ENCODE data around the gene PPP1R10. TPM values are rescaled to one million over a fixed set of nuclear protein-coding genes. Genes with fewer than 3 reads are reported as not detected.
A peak's percentile ranks its signal among the peaks of the same experiment; 100 is the strongest.

PPP1R10 gene
- polyA plus RNA-seq, 4 donors = 50.5 to 67.6 (median 58.4) TPM

DNA sequence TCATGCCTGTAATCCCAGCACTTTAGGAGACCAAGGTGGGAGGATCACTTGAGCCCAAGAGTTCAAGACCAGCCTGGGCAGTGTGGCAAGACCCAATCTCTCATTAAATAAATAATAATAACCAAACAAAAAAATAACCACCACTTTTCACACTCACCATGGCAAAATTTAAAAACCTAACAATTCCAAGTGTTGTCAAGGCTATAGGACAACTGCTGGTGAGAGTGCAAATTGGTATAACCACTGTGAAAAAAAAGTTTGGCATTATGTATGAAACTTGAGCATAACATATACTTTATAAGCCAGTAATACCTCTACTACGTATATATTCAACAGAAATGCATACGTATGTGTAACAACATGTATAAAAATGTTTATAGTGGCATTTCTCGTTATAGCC lies 56.1 kb downstream of the PPP1R10 start:
- no peak for DNase-seq (ENCODE audit: low read depth in 4 of 4, low spot score in 3 of 4)

DNA sequence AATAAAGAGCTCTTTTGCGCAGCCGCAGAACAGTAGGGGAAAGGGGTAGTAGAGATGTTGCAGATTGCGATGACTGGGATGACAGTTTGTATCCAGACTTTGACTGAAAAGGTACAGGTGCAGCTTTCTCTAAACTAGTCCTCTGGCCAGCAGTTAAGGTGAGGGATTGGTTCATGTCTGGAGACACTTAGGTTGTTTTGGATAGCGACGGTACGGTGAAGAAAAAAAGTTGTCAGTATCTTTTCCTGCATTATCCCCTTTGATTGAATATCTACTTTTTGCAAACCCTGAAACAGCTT lies 59.4 kb downstream of the PPP1R10 start:
- DNase-seq (ENCODE audit: low read depth in 4 of 4, low spot score in 3 of 4) = no peak

DNA sequence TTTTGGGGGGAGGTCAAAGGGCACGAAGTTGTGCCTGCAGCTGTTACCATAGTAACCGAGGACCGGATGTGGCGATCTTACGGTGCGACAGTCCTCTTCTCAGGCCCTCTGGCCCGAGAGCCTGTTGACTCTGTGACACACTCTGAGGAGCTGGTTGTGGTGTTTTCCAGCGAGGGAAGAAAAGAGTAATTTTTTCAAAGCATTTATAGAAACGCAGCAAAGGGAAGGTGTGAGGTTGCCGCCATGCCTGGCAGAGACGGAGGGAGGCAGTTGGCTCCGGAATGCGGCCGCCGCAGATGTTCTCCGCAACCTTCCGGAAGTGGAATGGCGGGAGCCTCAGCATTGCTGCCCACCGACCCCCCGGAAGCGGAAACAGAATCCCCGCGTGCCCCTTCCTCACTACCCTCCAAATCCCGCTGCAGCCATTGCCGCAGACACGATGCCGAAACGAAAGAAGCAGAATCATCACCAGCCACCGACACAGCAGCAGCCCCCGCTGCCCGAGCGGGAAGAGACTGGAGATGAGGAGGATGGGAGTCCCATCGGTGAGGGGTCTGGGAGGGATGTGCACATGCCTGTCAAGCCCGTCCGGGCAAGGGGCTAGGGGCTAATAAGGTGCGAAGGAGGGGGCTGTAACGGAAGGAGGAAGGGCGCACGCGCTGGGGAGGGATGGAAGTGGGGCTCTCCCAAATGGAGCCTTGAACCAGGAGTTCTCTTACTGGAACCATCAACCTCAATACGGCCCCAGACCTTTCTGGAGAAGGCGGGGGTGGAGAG lies 59.9 kb downstream of the PPP1R10 start, which contains the start of gene PRR3:
PRR3 (plus strand) TSS at position 390 of the 777 bp plus-strand sequence; CDS start at position 440, 50 bp downstream.
- peak; percentile 86 to 92 (median 88) for DNase-seq (ENCODE audit: low read depth in 4 of 4, low spot score in 3 of 4)

DNA sequence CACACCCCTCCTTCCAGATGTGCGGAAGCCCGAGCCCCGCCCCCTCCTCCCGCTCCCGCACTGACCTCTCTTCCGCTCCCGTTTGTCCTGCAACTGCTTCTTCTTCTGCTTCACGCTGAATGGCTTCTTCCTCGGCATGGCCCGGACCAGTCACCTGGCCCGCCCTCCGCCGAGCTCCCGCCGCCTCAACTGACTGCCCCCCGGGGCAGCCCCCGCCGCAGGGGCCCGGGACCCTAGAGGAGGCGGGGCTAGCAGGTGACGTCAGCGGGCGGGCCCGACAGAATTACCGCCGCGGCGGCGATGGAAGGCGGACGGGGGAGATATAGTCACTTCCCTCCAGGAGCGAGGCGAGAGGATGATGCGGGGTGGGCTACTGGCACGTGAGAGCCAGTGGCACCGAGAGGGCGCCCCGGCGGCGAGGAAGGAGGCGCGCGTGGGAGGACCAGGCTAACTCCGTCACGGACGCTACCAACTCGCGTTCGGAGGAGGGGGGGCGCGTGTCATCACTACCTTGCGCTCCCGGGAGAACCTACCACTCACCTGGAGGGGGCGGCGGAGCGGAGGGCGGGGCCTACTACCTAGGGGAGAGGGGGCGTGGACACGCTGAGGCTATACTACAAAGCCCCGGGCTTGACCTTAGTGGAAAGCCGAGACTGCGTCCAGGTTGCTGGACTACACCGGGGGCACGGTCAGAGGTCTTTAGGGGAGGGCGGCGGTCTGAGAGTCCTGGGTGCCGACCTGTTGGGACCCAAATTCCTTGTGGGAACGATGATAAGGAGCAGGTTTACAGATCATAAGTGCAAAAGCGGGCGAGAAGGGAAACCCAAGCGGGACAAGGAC lies 60.8 kb downstream of the PPP1R10 start, which contains the start of gene GNL1:
GNL1 (minus strand) TSS at position 424 of the 840 bp plus-strand sequence; CDS start at position 138, 286 bp downstream.
- DNase-seq (ENCODE audit: low read depth in 4 of 4, low spot score in 3 of 4) = peak; percentile 84 to 87 (median 84)

DNA sequence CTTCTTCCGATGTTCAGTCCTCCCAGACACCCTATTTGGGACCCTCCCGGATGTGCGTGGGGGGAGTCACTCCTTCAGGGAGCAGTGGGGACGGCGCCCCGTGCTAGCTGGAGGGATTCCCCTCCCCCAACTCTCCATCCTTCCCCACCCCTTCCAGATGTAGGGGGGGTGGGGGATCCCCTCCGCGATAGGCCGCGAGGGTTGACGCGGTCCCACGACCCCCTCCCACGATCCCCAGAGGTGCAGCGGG lies 61.3 kb downstream of the PPP1R10 start:
- DNase-seq (ENCODE audit: low read depth in 4 of 4, low spot score in 3 of 4) = peak in 1 of 4 donors; percentile 71

DNA sequence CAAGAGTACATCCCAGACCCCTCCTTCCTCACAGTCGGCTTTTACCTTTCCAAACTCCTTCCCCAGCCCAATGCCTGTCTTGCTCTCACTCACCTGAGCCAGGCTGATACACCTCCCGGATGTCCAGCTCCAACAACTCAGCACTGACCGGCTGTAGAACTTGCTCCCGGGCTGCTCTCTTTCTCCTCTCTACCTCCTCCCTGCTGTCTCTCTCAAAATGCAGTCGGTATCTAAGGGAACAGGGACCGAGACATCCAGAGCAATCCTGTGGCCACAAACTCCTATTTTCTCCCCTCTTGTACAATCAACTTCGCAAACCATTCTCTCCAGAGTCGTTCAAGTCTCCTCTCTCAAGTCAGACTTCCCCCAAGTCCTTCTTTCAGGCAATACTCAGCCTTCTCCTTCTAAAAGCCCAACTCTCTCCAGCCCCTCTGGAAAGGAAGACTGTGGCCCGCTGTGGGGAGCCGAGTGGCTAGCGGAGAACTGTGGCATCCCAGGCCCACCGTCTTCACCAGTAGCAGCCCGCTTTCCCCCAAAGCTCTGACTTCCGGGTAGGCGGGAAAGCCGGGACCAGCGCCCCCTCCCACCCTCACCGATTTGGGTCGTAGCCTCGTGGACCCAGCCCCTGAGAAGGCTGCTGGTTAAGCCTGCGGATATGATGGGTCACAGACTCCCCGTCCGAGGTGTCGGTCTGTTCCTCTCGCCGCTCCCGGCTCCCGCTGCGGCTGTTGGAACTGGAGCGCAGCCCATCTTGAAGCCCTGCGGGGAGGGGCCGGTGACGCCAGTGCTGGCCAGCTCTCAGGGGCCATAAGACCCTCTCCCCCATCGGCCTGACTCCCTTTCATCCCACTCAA lies 61.9 kb downstream of the PPP1R10 start:
- peak in 1 of 4 donors; percentile 50 for DNase-seq (ENCODE audit: low read depth in 4 of 4, low spot score in 3 of 4)

DNA sequence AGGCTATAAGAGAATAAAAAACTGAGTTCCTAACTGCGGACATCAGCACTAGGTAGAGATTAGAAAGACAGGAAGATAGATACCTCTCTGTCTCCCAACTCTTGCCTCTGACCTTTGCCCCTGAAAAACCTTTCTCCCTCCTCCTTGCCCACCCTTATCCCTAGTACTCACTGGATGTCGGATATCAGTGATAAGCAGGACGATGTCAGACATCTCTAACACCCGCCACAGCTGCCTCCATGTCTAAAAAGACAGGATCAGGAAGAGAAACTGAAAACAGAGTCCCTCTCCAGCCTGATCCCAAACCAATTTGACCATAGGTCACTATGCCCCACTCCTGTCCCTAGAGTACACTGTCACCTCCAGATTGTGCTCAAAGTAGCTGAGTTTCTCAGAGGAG lies 62.6 kb downstream of the PPP1R10 start:
- DNase-seq (ENCODE audit: low read depth in 4 of 4, low spot score in 3 of 4) = no peak

Other genes with a start within 250 kb of the PPP1R10 start
- gene HLA-E, start 127.7 kb downstream of the PPP1R10 start, polyA plus RNA-seq (ENCODE audit: insufficient read length in 4 of 4) = 100 to 1,000 TPM; 121 to 129 (median 122) TPM
- 100 to 1,000 TPM in 1 of 4 donors, 10 to 100 TPM in 3; 79.2 to 108 (median 85.3) TPM for gene GNL1, start 60.8 kb downstream of the PPP1R10 start, polyA plus RNA-seq (ENCODE audit: insufficient read length in 4 of 4)
- 10 to 100 TPM; 29.4 to 31.1 (median 29.9) TPM for gene PRR3, start 59.9 kb downstream of the PPP1R10 start, polyA plus RNA-seq (ENCODE audit: insufficient read length in 4 of 4)
- 10 to 100 TPM; 63.3 to 65.8 (median 64.9) TPM for gene ABCF1, start 45.8 kb downstream of the PPP1R10 start, polyA plus RNA-seq (ENCODE audit: insufficient read length in 4 of 4)
- 10 to 100 TPM; 60.6 to 69.1 (median 62.1) TPM for gene MRPS18B, start 597 bp upstream of the PPP1R10 start, polyA plus RNA-seq (ENCODE audit: insufficient read length in 4 of 4)
- 10 to 100 TPM; 34.9 to 42.2 (median 37.1) TPM for gene ATAT1, start 9.6 kb upstream of the PPP1R10 start, polyA plus RNA-seq (ENCODE audit: insufficient read length in 4 of 4)
- gene C6orf136, start 29.9 kb upstream of the PPP1R10 start, polyA plus RNA-seq (ENCODE audit: insufficient read length in 4 of 4) = 10 to 100 TPM; 18.0 to 27.5 (median 23.4) TPM
- gene DHX16, start 55.8 kb upstream of the PPP1R10 start, polyA plus RNA-seq (ENCODE audit: insufficient read length in 4 of 4) = 10 to 100 TPM; 35.9 to 44.1 (median 40.8) TPM
- 10 to 100 TPM; 39.5 to 41.7 (median 41.3) TPM for gene PPP1R18, start 69.4 kb upstream of the PPP1R10 start, polyA plus RNA-seq (ENCODE audit: insufficient read length in 4 of 4)
- 10 to 100 TPM; 37.6 to 39.7 (median 38.2) TPM for gene NRM, start 73.7 kb upstream of the PPP1R10 start, polyA plus RNA-seq (ENCODE audit: insufficient read length in 4 of 4)
- gene MDC1, start 100.0 kb upstream of the PPP1R10 start, polyA plus RNA-seq (ENCODE audit: insufficient read length in 4 of 4) = 10 to 100 TPM; 39.8 to 46.4 (median 41.5) TPM
- 1,000 to 10,000 TPM; 1,131 to 1,274 (median 1,215) TPM for gene TUBB, start 103.1 kb upstream of the PPP1R10 start, polyA plus RNA-seq (ENCODE audit: insufficient read length in 4 of 4)
- gene FLOT1, start 125.4 kb upstream of the PPP1R10 start, polyA plus RNA-seq (ENCODE audit: insufficient read length in 4 of 4) = 100 to 1,000 TPM; 135 to 145 (median 143) TPM
- 10 to 100 TPM; 19.5 to 27.0 (median 25.1) TPM for gene IER3, start 127.3 kb upstream of the PPP1R10 start, polyA plus RNA-seq (ENCODE audit: insufficient read length in 4 of 4)

Measured in right renal pelvis (tissue), 4 donors.